NCI-H2227 (cell line): ENCODE data around the gene TGOLN2.
"Not testable (repeated sequence)": the region's sequence is repeated elsewhere in the genome, so short reads cannot be mapped to it uniquely, and the experiment has no call there.

ENCODE experiments used
- DNase-seq: peaks from one replicate; lab custom pipeline; 2025; ENCODE audit not compliant: unreplicated experiment; lab: John Stamatoyannopoulos, UW

The TGOLN2 gene

GRCh38 chr2:85327822-85328617, at the start of gene TGOLN2:
Gene TGOLN2, minus strand, starts transcription at chr2:85327989. Its CDS starts 27 bp downstream, at chr2:85327962.
- DNase-seq, result peak; percentile 97

- no peak for DNase-seq
These were observed 49.3 kb upstream of the TGOLN2 start for GRCh38 chr2:85377083-85377482.

DNA sequence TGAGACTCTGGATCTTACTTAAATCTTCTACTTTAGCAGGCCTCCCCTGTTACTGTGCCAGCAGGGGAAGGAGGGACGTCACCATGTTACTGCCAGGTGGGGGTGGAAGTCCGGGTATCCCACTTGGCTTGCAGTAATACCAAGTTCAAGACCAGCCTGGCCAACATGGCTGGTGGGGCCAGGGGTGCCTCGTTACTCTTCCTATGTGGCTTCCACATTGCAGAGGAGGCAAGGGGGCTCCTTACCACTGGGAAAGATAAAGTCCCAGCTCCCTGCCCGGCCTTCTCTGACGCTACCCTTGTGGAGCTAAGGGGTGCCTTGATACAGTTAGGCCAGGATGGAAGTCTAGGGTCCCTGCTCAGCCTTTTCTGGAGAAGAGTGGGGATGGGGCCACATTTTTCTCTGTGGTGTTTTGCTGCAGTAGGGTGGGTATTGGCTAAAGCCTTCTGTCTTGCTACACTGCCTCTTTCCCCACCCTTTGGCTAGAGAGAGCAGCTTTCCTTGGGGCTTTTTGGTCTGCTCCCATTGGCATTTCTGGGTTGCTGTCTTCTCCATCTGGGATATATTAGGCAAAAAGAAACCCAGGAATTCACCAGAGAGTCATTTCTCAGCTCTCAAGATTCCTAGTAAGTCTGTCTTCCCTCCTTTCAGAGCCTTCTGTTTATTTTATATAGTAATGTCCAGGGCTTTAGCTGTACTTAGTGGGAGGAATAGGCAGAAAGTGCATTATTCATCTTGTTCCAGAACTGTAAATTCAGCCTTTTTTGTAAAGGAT, 48.7 kb upstream of the TGOLN2 start:
- DNase-seq, result no peak

- no peak for DNase-seq
These were observed 43.3 kb upstream of the TGOLN2 start for GRCh38 chr2:85371045-85371444.

GRCh38 chr2:85369500-85369899, 41.7 kb upstream of the TGOLN2 start:
- no peak for DNase-seq

DNA sequence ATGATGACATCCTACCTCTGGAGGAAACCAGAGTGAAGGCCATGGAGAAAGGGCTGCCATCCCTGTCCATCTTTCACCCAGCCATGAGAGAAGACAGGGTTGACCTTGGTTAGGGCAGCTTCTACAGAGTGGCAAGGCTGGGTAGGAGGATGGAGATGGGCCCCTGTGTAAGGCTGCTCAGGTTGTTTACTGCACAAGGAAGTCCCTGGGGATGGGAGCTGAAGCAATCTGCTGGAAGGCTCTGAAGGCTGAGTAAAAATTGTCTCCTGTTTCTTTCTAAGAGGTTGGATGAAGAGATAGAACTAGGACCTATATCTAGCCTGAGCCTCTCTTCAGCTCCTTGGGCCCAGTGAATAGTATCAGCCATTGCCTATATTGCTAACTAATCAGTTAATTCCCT, 41.1 kb upstream of the TGOLN2 start:
- DNase-seq, result no peak

- DNase-seq, result no peak
These were observed 39.4 kb upstream of the TGOLN2 start for GRCh38 chr2:85367180-85367579.

GRCh38 chr2:85362653-85363387, 35.0 kb upstream of the TGOLN2 start:
- DNase-seq, result not testable (repeated sequence)

DNA sequence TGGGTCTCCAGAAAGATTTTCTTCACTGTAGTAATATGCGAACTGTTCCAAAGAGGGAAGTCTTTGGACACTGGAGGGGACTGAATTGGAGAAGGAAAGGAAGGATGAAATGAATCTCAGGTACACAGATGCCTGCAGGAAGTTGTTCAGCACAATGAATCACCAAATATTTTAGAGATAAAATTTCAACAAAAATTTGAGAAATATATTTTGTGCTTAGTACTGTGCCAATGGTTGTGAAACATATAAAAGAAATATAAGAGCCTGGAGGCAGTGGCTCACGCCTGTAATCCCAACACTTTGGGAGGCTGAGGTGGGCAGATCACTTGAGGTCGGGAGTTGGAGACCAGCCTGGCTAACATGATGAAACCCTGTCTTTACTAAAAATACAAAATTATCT, 29.9 kb upstream of the TGOLN2 start:
- no peak for DNase-seq

GRCh38 chr2:85356186-85356585, 28.4 kb upstream of the TGOLN2 start:
- DNase-seq, result no peak

DNA sequence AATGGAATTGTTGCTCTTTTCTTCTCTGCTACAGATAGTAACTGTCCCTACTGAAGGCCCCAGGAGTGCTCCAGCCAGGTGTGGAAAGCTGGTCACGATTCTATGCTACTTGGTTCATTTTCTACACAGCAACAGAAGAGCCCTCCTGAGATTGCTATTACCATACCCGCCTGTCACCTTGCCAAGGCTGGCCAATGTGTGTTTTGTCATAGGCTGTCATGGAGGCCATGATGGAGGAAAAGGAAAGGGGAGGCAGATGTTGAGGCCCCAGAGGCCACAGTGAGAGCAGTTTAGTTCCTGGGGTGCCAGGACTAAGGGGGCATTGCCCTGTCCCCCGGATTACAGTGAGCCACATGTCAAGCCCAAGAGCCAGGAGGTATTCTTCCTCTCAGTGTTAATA, 27.7 kb upstream of the TGOLN2 start:
- DNase-seq, result no peak

DNA sequence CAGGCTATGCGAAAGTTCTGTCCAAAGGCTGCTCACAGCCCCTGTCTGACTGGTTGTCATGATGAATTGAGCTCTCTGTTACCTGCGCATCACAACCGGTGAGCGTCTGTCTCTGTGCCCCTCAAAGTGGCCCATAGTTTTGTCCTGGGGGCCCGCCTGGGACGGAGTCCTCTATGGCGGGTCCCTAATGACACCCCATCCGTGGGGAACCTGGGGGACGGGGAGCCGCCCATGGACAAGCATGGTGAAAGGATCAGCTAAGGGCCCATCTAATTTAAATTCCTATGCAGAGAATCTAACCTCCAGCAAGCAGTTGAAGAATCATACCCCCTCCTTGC, 27.3 kb upstream of the TGOLN2 start:
- no peak for DNase-seq

GRCh38 chr2:85354286-85355072, 26.7 kb upstream of the TGOLN2 start, which contains the start of the genes ELMOD3 and RETSAT:
Gene ELMOD3, plus strand, starts transcription at chr2:85354769. Its CDS starts 2,430 bp downstream, at chr2:85357199.
Gene RETSAT, minus strand, starts transcription at chr2:85354528. Its CDS starts 21 bp downstream, at chr2:85354507.
- peak; percentile 98 for DNase-seq

GRCh38 chr2:85353876-85354285, 26.1 kb upstream of the TGOLN2 start:
- no peak for DNase-seq

DNA sequence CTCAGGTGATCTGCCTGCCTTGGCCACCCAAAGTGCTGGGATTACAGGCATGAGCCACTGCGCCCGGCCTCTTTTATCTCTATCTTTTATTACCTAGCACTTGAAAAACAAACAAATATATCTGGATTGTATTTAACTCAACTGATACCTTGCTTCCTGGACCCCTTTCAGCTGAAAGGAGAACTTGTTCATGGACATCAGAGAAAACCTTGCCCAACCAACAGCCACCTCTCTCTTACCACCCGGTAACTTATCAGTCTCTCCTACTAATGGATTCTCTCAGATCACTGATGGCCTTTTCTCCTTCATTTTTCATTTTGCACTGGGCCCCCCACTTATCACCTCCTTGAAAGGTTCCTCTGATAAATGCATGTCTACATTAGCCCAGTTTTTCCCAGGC, 19.8 kb upstream of the TGOLN2 start:
- no peak for DNase-seq

DNA sequence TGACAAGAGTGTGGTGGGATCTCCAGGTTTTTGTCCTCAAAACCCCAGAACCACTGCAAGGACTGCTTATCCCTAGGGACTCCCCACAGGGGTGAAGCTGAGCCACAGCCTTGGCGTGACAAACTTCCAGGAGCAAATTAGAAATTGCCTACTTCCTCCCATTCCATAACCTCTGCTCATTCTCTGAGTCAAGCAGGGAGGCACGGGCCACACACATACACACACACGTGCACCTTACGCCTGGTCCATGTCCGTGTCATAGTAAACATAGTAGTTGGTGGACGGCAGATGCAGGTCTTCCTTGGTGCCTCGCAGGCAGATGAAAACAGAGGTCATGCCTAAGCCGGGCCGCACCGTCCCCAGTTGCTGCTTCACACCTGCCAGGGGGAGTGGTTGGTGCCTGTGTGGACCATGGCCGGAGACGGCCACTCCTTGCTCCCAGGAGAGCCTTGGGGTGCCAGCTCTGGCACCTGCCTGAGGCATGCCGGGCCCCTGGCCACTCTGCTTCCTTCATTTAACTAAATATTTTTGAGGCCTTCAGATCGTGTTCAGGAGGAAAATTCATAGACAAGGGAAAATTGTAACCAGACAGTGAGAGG, 16.7 kb upstream of the TGOLN2 start:
- no peak for DNase-seq

- DNase-seq, result not testable (repeated sequence)
These were observed 15.6 kb upstream of the TGOLN2 start for GRCh38 chr2:85343207-85343895.

DNA sequence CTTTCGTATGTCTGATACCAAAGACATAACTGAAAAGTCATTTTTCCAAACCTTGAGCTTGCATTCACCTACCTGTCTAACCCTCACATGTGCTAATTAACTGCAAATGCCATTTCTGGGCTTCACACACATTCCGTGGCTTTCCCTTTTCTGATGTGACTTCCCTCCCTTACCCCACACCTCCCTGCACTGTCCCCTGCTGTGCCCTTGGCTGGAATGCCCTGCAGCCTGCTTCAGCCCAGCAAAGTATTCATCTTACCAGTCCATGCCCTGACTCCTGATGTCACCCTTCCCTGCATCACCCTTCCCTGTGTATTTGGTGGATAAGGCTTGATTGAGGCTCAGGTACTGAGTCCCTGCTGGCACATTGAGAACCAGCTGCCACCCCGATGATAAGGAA, 14.4 kb upstream of the TGOLN2 start:
- DNase-seq, result no peak

DNA sequence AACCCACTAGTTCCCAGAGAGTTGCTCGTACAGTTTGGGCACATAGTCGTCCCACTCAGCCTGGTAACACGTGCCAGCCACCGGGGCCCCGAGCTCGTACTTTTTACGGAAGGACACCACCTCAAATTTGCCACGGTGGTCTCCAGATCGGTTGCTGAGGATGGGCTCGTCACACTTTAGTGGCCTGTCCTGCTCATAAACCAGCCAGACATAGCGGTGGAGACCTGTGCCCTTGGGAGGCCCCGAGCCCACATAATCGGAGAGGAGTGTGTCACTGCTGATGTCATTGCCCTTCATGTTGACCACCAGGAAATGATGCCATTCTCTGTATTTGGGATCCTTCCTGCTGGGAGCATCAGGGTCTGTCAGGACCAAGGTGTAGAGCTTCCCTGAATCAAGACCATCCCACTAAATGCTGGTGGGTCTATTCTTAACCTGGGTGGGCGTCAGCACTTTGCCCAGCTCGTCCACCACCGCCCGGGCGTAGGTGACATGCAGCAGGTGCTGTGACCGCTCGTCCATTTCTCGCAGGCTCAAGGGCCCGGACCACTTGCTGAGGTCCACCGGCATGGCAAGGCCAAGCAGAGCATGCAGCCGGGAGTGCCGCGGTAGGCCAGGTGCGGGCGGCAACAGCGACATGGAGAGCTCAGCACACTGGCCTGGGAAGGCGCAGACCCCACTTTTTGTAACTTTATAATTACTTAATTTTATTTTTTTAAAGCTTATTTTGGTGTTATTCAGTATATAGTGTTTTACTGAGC, 13.7 kb upstream of the TGOLN2 start:
- no peak for DNase-seq
